Liver (tissue), 9 donors: Measurements from ENCODE around the gene CELF2. TPM values are rescaled to one million over a fixed set of nuclear protein-coding genes. Genes with fewer than 3 reads are reported as not detected.

Experiments used
- DNase-seq: peaks from one replicate; pipeline ENCODE4 v3.0.0-alpha.2; 2017; ENCODE audit warnings: low spot score
- H3K27ac ChIP-seq, 2 donors: one replicate each; pipeline ENCODE4 v1.7.0; 2013; ENCODE audit warnings: inconsistent platforms in 2 of 2, low read length in 2 of 2, control low read depth in 1 of 2, low read depth in 1 of 2, mild to moderate bottlenecking in 1 of 2
- H3K27me3 ChIP-seq, 4 donors: one replicate each; pipeline versions ENCODE4 v1.6.1 to v1.7.0; 2013; ENCODE audit warnings: low read length in 3 of 4, inconsistent platforms in 1 of 4, mild to moderate bottlenecking in 1 of 4, moderate library complexity in 1 of 4; ENCODE audit not compliant: control insufficient read depth in 4 of 4, insufficient read depth in 4 of 4
- H3K36me3 ChIP-seq, 4 donors: one replicate each; pipeline versions ENCODE4 v1.6.1 to v1.7.0; 2013; ENCODE audit warnings: low read length in 3 of 4, mild to moderate bottlenecking in 3 of 4, low read depth in 1 of 4, moderate library complexity in 1 of 4; ENCODE audit not compliant: control insufficient read depth in 4 of 4, insufficient read depth in 3 of 4
- H3K4me1 ChIP-seq, 4 donors: one replicate each; pipeline versions ENCODE4 v1.6.1 to v1.7.0; 2013; ENCODE audit warnings: low read length in 3 of 4, mild to moderate bottlenecking in 3 of 4, moderate library complexity in 1 of 4; ENCODE audit not compliant: control insufficient read depth in 4 of 4, insufficient read depth in 4 of 4
- H3K4me3 ChIP-seq, 3 donors: one replicate each; pipeline versions ENCODE4 v1.6.1 to v1.7.0; 2013; ENCODE audit warnings: low read length in 3 of 3, control low read depth in 1 of 3, low read depth in 1 of 3, mild to moderate bottlenecking in 1 of 3
- H3K9ac ChIP-seq, 2 donors: one replicate each; pipeline ENCODE4 v1.7.0; 2013; ENCODE audit warnings: low read length in 2 of 2, mild to moderate bottlenecking in 2 of 2, moderate library complexity in 2 of 2, control low read depth in 1 of 2, low read depth in 1 of 2
- H3K9me3 ChIP-seq, 4 donors: one replicate each; pipeline versions ENCODE4 v1.6.1 to v1.7.0; 2013; ENCODE audit warnings: low read length in 3 of 4; ENCODE audit not compliant: control insufficient read depth in 4 of 4
- CTCF ChIP-seq: fragments of 150-350 bp; IDR thresholded peaks from 2 replicates; pipeline ENCODE4 v1.5.1; 2017; ENCODE audit warnings: improper control_type of control experiment, low read depth, low read length; ENCODE audit not compliant: missing input control
- EGR1 ChIP-seq, 2 donors: IDR thresholded peaks; 2 replicates each; pipeline ENCODE4 v1.6.1; 2016 to 2018; ENCODE audit warnings: antibody characterized with exemption in 2 of 2, low read depth in 2 of 2
- FOXA1 ChIP-seq: IDR thresholded peaks from 2 replicates; pipeline ENCODE4 v1.6.1; 2016; ENCODE audit warnings: antibody characterized with exemption
- FOXA2 ChIP-seq: IDR thresholded peaks from 2 replicates; pipeline ENCODE4 v1.6.1; 2016; ENCODE audit warnings: antibody characterized with exemption
- GABPA ChIP-seq, 2 donors: IDR thresholded peaks in 1 of 2; conservative IDR thresholded peaks in 1 of 2; 2 replicates each; pipeline ENCODE4 v1.6.1; 2016; ENCODE audit warnings: antibody characterized with exemption in 2 of 2, mild to moderate bottlenecking in 1 of 2, moderate library complexity in 1 of 2
- HNF4A ChIP-seq, 2 donors: conservative IDR thresholded peaks; 2 replicates each; pipeline ENCODE4 v1.6.1; 2016; ENCODE audit warnings: antibody characterized with exemption in 2 of 2, mild to moderate bottlenecking in 2 of 2
- JUND ChIP-seq, 2 donors: IDR thresholded peaks; 2 replicates each; pipeline ENCODE4 v1.6.1; 2016; ENCODE audit warnings: antibody characterized with exemption in 2 of 2
- MAX ChIP-seq: IDR thresholded peaks from 2 replicates; pipeline ENCODE4 v1.6.1; 2016; ENCODE audit warnings: antibody characterized with exemption
- NR2F2 ChIP-seq: IDR thresholded peaks from 2 replicates; pipeline ENCODE4 v1.6.1; 2016; ENCODE audit warnings: antibody characterized with exemption
- RAD21 ChIP-seq, 2 donors: IDR thresholded peaks; 2 replicates each; pipeline ENCODE4 v1.6.1; 2016; ENCODE audit warnings: antibody characterized with exemption in 2 of 2, mild to moderate bottlenecking in 2 of 2
- RXRA ChIP-seq, 2 donors: IDR thresholded peaks; 2 replicates each; pipeline ENCODE4 v1.6.1; 2017 to 2018; ENCODE audit warnings: antibody characterized with exemption in 2 of 2, mild to moderate bottlenecking in 1 of 2
- SP1 ChIP-seq: IDR thresholded peaks from 2 replicates; pipeline ENCODE4 v1.6.1; 2018; ENCODE audit warnings: antibody characterized with exemption, mild to moderate bottlenecking
- TAF1 ChIP-seq: conservative IDR thresholded peaks from 2 replicates; pipeline ENCODE4 v1.6.1; 2016; ENCODE audit warnings: antibody characterized with exemption, mild to moderate bottlenecking
- YY1 ChIP-seq: IDR thresholded peaks from 2 replicates; pipeline ENCODE4 v1.6.1; 2016; ENCODE audit warnings: antibody characterized with exemption, mild to moderate bottlenecking
- WGBS: extraction: QIAGEN DNeasy Blood & Tissue Kit; methylation state at CpG from one replicate; pipeline ENCODE4 v1.1.7; 2013; 5-methylcytosine and 5-hydroxymethylcytosine counted together
- polyA plus RNA-seq, 2 donors: library from polyadenylated mRNA; stranded (reverse) in 1 of 2; unstranded in 1 of 2; fragments of 200-250 nt in 1 of 2; fragments of >200 nt in 1 of 2; fragmentation: Nextera tagmentation in 1 of 2; extraction: Ambion mirVana in 1 of 2; gene quantifications; one replicate each; pipeline versions ENCODE4 v1.2.1 to v1.2.3, GENCODE V29; 2013 to 2015
- total RNA-seq, 2 donors: library from RNA; depleted of rRNA; stranded (reverse); fragments of >200 nt; gene quantifications; one replicate each; pipeline ENCODE4 v1.2.3, GENCODE V29; 2014
- TF ChIP-seq, protein P1 (sequence below): IDR thresholded peaks from 2 replicates; pipeline ENCODE4 v1.6.1; 2016; ENCODE audit warnings: antibody characterized with exemption
- TF ChIP-seq, protein P2 (sequence below): IDR thresholded peaks from 2 replicates; pipeline ENCODE4 v1.6.1; 2016; ENCODE audit warnings: antibody characterized with exemption, mild to moderate bottlenecking
- donor health status: healthy.
- donor health status: healthy.
- donor health status: healthy.
- donor health status: healthy.
- donor health status: healthy.

Gene CELF2
- total and polyA plus RNA-seq, 4 donors = 1.4 to 8.5 (median 5.6) TPM

GRCh38 chr10:10977978-10978377 lies 39.7 kb upstream of the CELF2 start:
- 76% methylated on average over 2 of the region's 2 CpGs for WGBS

DNA sequence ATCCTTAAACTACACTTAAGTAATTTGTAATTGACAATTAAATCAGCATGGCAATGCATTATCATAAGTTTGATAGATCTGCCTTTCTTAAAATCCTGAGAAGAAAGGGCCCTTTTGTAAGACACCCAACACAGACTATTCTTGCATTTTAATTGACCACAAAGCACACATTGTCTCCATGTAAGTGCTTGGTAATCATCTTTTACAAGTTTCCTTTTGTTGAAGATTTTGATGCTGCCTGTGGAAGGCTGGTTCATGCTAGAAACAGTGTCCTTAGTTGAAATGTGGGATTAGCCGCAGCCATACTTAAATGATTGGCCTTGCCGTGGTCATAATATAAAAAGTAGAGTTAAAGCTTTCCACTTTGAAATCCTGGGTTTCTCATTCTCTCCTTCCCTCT lies 32.3 kb upstream of the CELF2 start:
- no peak for DNase-seq
- Histone ChIP-seq H3K9me3 (no peaks in the 10 kb centered on the region), H3K4me3 (no peak overlapping the region), H3K27me3 (peaks cover 0 to 3% (median 0%) of the 10 kb centered on the region in 4 donors), H3K36me3 (no peaks in the 10 kb centered on the region), H3K9ac (no peak overlapping the region), H3K4me1 (no peaks in the 10 kb centered on the region), H3K27ac (no peak overlapping the region)
- WGBS = 88% methylated on average over 2 of the region's 2 CpGs
- no peak for TF ChIP-seq SP1
- no peak for TF ChIP-seq MAX
- TF ChIP-seq FOXA1 = no peak
- no peak for TF ChIP-seq TAF1
- TF ChIP-seq GABPA (IDR thresholded peaks at IDR 0.05 in 1 of 2, conservative IDR thresholded peaks at IDR 0.05 in 1 of 2) = no peak
- TF ChIP-seq CTCF = no peak
- no peak for TF ChIP-seq EGR1 (IDR thresholded peaks at IDR 0.05; ENCODE audit: low read depth in 2 of 2)
- TF ChIP-seq FOXA2 = no peak

More at GRCh38 chr10:10977978-10978377, 39.7 kb upstream of the CELF2 start:
- no peak overlapping the region for H3K27ac ChIP-seq
- no peak overlapping the region for H3K4me3 ChIP-seq
- H3K36me3 ChIP-seq = no peaks in the 10 kb centered on the region
- no peaks in the 10 kb centered on the region for H3K9me3 ChIP-seq
- H3K9ac ChIP-seq = no peak overlapping the region
- no peak for TF ChIP-seq FOXA1
- TF ChIP-seq NR2F2 = no peak
- no peak for TF ChIP-seq TAF1
- no peak for TF ChIP-seq JUND (IDR thresholded peaks at IDR 0.05)
- TF ChIP-seq CTCF = no peak
- no peak for TF ChIP-seq HNF4A (conservative IDR thresholded peaks at IDR 0.05)
- TF ChIP-seq EGR1 (IDR thresholded peaks at IDR 0.05; ENCODE audit: low read depth in 2 of 2) = no peak
- TF ChIP-seq YY1 = no peak
- TF ChIP-seq, protein P1, sequence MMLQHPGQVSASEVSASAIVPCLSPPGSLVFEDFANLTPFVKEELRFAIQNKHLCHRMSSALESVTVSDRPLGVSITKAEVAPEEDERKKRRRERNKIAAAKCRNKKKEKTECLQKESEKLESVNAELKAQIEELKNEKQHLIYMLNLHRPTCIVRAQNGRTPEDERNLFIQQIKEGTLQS = no peak
- TF ChIP-seq RXRA (IDR thresholded peaks at IDR 0.05) = no peak
- TF ChIP-seq SP1 = no peak
- no peak for DNase-seq
- H3K4me1 ChIP-seq = no peaks in the 10 kb centered on the region
- peaks cover 0 to 6% (median 0%) of the 10 kb centered on the region in 4 donors for H3K27me3 ChIP-seq

GRCh38 chr10:10986606-10987005 lies 31.1 kb upstream of the CELF2 start:
- 84% methylated on average over 4 of the region's 4 CpGs for WGBS
- Histone ChIP-seq H3K4me3 (no peak overlapping the region), H3K27ac (no peak overlapping the region), H3K27me3 (no peaks in the 10 kb centered on the region), H3K36me3 (no peaks in the 10 kb centered on the region), H3K9me3 (no peaks in the 10 kb centered on the region), H3K4me1 (no peaks in the 10 kb centered on the region), H3K9ac (no peak overlapping the region)
- DNase-seq = no peak
- TF ChIP-seq FOXA1 (no peak), RXRA (IDR thresholded peaks at IDR 0.05) (no peak), SP1 (no peak), MAX (no peak), YY1 (no peak), RAD21 (IDR thresholded peaks at IDR 0.05) (no peak), CTCF (no peak), JUND (IDR thresholded peaks at IDR 0.05) (no peak), GABPA (IDR thresholded peaks at IDR 0.05 in 1 of 2, conservative IDR thresholded peaks at IDR 0.05 in 1 of 2) (no peak), HNF4A (conservative IDR thresholded peaks at IDR 0.05) (no peak), EGR1 (IDR thresholded peaks at IDR 0.05; ENCODE audit: low read depth in 2 of 2) (no peak)
- TF ChIP-seq, protein P2, sequence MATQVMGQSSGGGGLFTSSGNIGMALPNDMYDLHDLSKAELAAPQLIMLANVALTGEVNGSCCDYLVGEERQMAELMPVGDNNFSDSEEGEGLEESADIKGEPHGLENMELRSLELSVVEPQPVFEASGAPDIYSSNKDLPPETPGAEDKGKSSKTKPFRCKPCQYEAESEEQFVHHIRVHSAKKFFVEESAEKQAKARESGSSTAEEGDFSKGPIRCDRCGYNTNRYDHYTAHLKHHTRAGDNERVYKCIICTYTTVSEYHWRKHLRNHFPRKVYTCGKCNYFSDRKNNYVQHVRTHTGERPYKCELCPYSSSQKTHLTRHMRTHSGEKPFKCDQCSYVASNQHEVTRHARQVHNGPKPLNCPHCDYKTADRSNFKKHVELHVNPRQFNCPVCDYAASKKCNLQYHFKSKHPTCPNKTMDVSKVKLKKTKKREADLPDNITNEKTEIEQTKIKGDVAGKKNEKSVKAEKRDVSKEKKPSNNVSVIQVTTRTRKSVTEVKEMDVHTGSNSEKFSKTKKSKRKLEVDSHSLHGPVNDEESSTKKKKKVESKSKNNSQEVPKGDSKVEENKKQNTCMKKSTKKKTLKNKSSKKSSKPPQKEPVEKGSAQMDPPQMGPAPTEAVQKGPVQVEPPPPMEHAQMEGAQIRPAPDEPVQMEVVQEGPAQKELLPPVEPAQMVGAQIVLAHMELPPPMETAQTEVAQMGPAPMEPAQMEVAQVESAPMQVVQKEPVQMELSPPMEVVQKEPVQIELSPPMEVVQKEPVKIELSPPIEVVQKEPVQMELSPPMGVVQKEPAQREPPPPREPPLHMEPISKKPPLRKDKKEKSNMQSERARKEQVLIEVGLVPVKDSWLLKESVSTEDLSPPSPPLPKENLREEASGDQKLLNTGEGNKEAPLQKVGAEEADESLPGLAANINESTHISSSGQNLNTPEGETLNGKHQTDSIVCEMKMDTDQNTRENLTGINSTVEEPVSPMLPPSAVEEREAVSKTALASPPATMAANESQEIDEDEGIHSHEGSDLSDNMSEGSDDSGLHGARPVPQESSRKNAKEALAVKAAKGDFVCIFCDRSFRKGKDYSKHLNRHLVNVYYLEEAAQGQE = no peak
